ENCODE results near the gene GTF2F2. TPM values are rescaled to one million over a fixed set of nuclear protein-coding genes. Genes with fewer than 3 reads are reported as not detected.

GTF2F2 gene
- total and polyA plus RNA-seq, 9 of the 15 experiments (the other 6 are each of a cell fraction or from before 2014, with no cell fraction given) = 19.7 to 44.8 (median 32.4) TPM

GRCh38 chr13:45119991-45120864 lies at the start of gene GTF2F2 (continued):
- TF ChIP-seq ZNF407 (IDR thresholded peaks at IDR 0.05; ENCODE audit: low read depth) (peak; percentile 94), CHD1 (IDR thresholded peaks at IDR 0.05; ENCODE audit: low read length) (no peak), DIDO1 (tag; IDR thresholded peaks at IDR 0.05; ENCODE audit: low read depth) (0 out of 2 replicates have a peak, but pooled peaks have one; percentile 33), FOXA1 (IDR thresholded peaks at IDR 0.05; ENCODE audit: borderline replicate concordance) (no peak), CEBPG (CRISPR knock-in tag; IDR thresholded peaks at IDR 0.05) (no peak), CEBPG (tag; conservative IDR thresholded peaks at IDR 0.05 in 1 of 2, IDR thresholded peaks at IDR 0.05 in 1 of 2) (no peak), MBD1 (CRISPR knock-in tag; IDR thresholded peaks at IDR 0.05) (no peak), RFX7 (CRISPR knock-in tag; IDR thresholded peaks at IDR 0.05) (no peak), LCOR (CRISPR knock-in tag; IDR thresholded peaks at IDR 0.05) (no peak), ASH1L (IDR thresholded peaks at IDR 0.05; ENCODE audit: borderline replicate concordance, low read depth, partially characterized antibody) (no peak), POLR3A (IDR thresholded peaks at IDR 0.05; ENCODE audit: borderline replicate concordance, extremely low read depth, insufficient read depth, insufficient read length) (no peak), KAT8 (IDR thresholded peaks at IDR 0.05; ENCODE audit: low read depth) (no peak), PRDM10 (IDR thresholded peaks at IDR 0.05; ENCODE audit: partially characterized antibody) (no peak)
